Measurements from ENCODE around the gene ADIG. TPM values are rescaled to one million over a fixed set of nuclear protein-coding genes. Genes with fewer than 3 reads are reported as not detected.

The ADIG gene
- total RNA-seq, 4 donors from 2014 or later: not detected

GRCh38 chr20:38543014-38543906, 37.7 kb upstream of the ADIG start:
- no peaks in the 10 kb centered on the region for H3K9me3 ChIP-seq
- H3K4me3 ChIP-seq: no peak overlapping the region
- H3K4me1 ChIP-seq: no peaks in the 10 kb centered on the region
- TF ChIP-seq, protein P1, sequence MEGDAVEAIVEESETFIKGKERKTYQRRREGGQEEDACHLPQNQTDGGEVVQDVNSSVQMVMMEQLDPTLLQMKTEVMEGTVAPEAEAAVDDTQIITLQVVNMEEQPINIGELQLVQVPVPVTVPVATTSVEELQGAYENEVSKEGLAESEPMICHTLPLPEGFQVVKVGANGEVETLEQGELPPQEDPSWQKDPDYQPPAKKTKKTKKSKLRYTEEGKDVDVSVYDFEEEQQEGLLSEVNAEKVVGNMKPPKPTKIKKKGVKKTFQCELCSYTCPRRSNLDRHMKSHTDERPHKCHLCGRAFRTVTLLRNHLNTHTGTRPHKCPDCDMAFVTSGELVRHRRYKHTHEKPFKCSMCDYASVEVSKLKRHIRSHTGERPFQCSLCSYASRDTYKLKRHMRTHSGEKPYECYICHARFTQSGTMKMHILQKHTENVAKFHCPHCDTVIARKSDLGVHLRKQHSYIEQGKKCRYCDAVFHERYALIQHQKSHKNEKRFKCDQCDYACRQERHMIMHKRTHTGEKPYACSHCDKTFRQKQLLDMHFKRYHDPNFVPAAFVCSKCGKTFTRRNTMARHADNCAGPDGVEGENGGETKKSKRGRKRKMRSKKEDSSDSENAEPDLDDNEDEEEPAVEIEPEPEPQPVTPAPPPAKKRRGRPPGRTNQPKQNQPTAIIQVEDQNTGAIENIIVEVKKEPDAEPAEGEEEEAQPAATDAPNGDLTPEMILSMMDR (IDR thresholded peaks at IDR 0.05): no peak
- TF ChIP-seq POLR2A (IDR thresholded peaks at IDR 0.05) (no peak), EP300 (IDR thresholded peaks at IDR 0.05) (no peak)
- no peak for DNase-seq (ENCODE audit: low spot score in 2 of 2)
- no peaks in the 10 kb centered on the region for H3K27me3 ChIP-seq
- H3K27ac ChIP-seq: no peak overlapping the region
- H3K36me3 ChIP-seq: peaks cover 0 to 98% (median 25%) of the 10 kb centered on the region in 3 donors
- 83 to 91% methylated on average over 7 of the region's 7 CpGs for WGBS, 2 donors

GRCh38 chr20:38545771-38546170, 35.2 kb upstream of the ADIG start:
- H3K36me3 ChIP-seq: peaks cover 0 to 98% (median 25%) of the 10 kb centered on the region in 3 donors
- H3K9me3 ChIP-seq: no peaks in the 10 kb centered on the region
- H3K27me3 ChIP-seq: no peaks in the 10 kb centered on the region
- TF ChIP-seq, protein P1 (IDR thresholded peaks at IDR 0.05): no peak
- no peak for TF ChIP-seq EP300 (IDR thresholded peaks at IDR 0.05)
- H3K27ac ChIP-seq: no peak overlapping the region
- H3K4me3 ChIP-seq: no peak overlapping the region
- 89 to 95% methylated on average over 2 of the region's 2 CpGs for WGBS, 2 donors
- DNase-seq (ENCODE audit: low spot score in 2 of 2): no peak
- no peaks in the 10 kb centered on the region for H3K4me1 ChIP-seq

GRCh38 chr20:38547288-38548085, 33.5 kb upstream of the ADIG start:
- no peaks in the 10 kb centered on the region for H3K27me3 ChIP-seq
- H3K4me3 ChIP-seq: no peak overlapping the region
- 90 to 95% methylated on average over 3 of the region's 3 CpGs for WGBS, 2 donors
- no peak for DNase-seq (ENCODE audit: low spot score in 2 of 2)
- H3K36me3 ChIP-seq: peaks cover 3 to 98% (median 21%) of the 10 kb centered on the region in 3 donors
- no peaks in the 10 kb centered on the region for H3K4me1 ChIP-seq
- no peak overlapping the region for H3K27ac ChIP-seq
- TF ChIP-seq, protein P1 (IDR thresholded peaks at IDR 0.05): no peak
- TF ChIP-seq EP300 (IDR thresholded peaks at IDR 0.05): no peak
- no peak for TF ChIP-seq POLR2A (IDR thresholded peaks at IDR 0.05)
- no peaks in the 10 kb centered on the region for H3K9me3 ChIP-seq

GRCh38 chr20:38548356-38549083, 32.5 kb upstream of the ADIG start:
- no peak overlapping the region for H3K27ac ChIP-seq
- H3K27me3 ChIP-seq: no peaks in the 10 kb centered on the region
- H3K9me3 ChIP-seq: no peaks in the 10 kb centered on the region
- TF ChIP-seq EP300 (IDR thresholded peaks at IDR 0.05): no peak
- no peak for TF ChIP-seq POLR2A (IDR thresholded peaks at IDR 0.05)
- TF ChIP-seq, protein P1 (IDR thresholded peaks at IDR 0.05): no peak
- H3K4me1 ChIP-seq: no peaks in the 10 kb centered on the region
- H3K4me3 ChIP-seq: no peak overlapping the region
- peaks cover 3 to 99% (median 22%) of the 10 kb centered on the region in 3 donors for H3K36me3 ChIP-seq
- no peak for DNase-seq (ENCODE audit: low spot score in 2 of 2)
- 91 to 94% methylated on average over 3 of the region's 3 CpGs for WGBS, 2 donors
